ENCODE measurements around the gene NUDCD2.
"Not testable (repeated sequence)": the region's sequence is repeated elsewhere in the genome, so short reads cannot be mapped to it uniquely, and the experiment has no call there.

NUDCD2 gene

DNA sequence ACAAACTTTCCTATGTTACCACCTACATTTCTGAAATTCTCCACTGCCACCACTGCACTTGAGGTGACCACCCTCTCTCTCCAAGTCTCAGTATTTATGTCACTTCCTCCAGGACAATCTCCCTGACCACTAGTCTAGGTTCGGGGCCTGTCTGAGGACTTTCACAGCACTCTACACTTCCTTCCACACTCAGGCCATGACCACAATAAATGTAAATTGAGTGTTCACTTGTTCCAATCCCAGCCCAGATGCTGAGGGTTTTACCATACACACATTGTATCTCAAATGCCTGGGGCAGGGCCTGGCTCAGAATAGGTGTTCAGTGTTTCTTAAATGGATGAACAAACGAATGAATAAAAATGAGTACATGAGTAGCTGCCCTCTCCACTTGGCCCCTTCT, 49.4 kb downstream of the NUDCD2 start:
- Histone ChIP-seq H3K36me3 (ENCODE audit: insufficient read depth, low read length) (no peaks in the 10 kb centered on the region), H3K4me2 (ENCODE audit: low read length) (no peak overlapping the region), H3K4me1 (ENCODE audit: control insufficient read depth, insufficient read depth, low read length) (no peaks in the 10 kb centered on the region), H3K9ac (ENCODE audit: low read depth, low read length) (no peak overlapping the region), H3K4me3 (ENCODE audit: low read length) (no peak overlapping the region), H3K9me3 (replicated peaks; ENCODE audit: low read length) (no peaks in the 10 kb centered on the region), H3K27me3 (ENCODE audit: control insufficient read depth, insufficient read depth, low read length) (peaks cover 11% of the 10 kb centered on the region)

DNA sequence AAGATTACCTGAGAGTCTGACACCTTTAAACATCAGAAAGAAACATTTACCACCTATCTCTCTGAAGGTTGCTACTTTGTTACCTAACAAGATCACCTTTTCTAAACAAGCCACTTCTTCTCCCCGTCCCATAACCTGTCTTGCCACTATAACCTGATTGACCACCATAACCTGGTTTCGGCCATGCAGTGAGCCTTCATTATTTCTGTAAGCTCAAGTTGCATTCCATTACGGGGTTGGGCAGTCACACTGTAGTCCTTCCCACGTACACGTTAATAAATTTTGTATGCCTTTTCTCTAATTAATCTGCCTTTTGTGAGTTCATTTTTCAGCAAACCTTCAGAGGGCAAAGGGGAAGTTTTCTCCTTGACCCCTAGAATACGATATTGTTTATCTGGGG, 50.5 kb downstream of the NUDCD2 start:
- Histone ChIP-seq H3K9ac (ENCODE audit: low read depth, low read length) (no peak overlapping the region), H3K36me3 (ENCODE audit: insufficient read depth, low read length) (no peaks in the 10 kb centered on the region), H3K27me3 (ENCODE audit: control insufficient read depth, insufficient read depth, low read length) (peaks cover 4% of the 10 kb centered on the region), H3K9me3 (replicated peaks; ENCODE audit: low read length) (no peaks in the 10 kb centered on the region), H3K4me1 (ENCODE audit: control insufficient read depth, insufficient read depth, low read length) (no peaks in the 10 kb centered on the region), H3K4me2 (ENCODE audit: low read length) (no peak overlapping the region), H3K4me3 (ENCODE audit: low read length) (no peak overlapping the region)

DNA sequence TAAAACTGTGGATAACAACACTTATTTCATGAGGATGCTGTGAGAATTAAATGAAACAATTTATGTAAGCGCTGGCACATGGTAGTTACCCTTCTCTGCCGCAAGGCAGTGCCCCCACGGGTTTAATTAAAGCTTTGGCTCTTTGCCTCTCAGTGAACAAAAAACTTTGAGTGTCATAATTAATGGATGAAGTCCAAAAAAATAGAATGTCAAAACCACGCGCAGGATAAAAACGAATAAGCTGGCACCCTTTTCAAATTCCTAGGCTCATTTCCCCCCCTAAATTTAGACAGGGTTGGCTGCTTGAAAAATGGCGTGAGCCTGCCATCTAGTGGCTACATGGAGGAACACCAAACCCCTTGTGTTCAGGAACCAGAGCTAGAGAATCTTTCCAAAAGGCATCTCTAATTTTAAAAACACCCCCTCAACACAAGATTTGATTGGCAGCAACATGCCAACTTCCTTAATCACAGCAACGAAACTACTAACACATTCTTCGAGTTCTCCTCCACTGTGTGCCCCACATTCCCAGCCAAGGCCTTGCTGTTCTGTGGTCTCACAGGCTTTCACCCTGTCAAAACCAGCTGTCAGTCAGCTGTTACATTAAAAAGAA, 51.5 kb downstream of the NUDCD2 start:
- Histone ChIP-seq H3K27me3 (ENCODE audit: control insufficient read depth, insufficient read depth, low read length) (peaks cover 3% of the 10 kb centered on the region), H3K4me2 (ENCODE audit: low read length) (peak overlapping the region; percentile 50), H3K4me3 (ENCODE audit: low read length) (no peak overlapping the region), H3K36me3 (ENCODE audit: insufficient read depth, low read length) (no peaks in the 10 kb centered on the region), H3K9me3 (replicated peaks; ENCODE audit: low read length) (no peaks in the 10 kb centered on the region), H3K4me1 (ENCODE audit: control insufficient read depth, insufficient read depth, low read length) (no peaks in the 10 kb centered on the region), H3K9ac (ENCODE audit: low read depth, low read length) (no peak overlapping the region)

DNA sequence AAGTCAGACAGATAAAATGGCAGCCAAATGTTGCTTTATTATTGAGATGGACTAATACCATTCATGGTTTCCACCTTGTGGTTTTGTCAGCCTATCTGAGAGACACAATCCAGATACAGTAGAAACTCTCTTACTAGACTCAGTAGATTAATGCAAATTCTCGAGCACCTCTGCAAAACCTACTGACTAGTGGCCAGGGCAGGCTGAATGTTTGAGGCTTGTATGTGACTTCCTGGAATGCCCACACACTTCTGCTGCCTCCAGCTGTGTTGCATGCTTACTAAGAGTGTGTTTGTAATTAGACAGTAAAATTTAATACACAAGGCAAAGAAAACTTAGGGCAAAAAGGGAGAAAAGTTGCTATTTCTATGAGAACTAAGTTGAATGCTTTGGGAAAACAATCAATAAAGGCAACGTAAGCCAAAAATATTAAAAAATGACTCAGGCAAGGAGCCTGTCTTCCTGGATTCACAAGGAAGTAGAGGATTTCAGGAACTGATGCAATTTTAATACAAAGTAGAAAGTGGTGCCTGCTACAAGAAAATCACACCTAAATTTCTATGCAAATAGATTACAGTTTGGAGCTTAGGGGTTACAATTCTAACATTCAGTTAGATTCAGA, 52.8 kb downstream of the NUDCD2 start:
- no peaks in the 10 kb centered on the region for H3K4me1 ChIP-seq (ENCODE audit: control insufficient read depth, insufficient read depth, low read length)
- H3K4me2 ChIP-seq (ENCODE audit: low read length), result no peak overlapping the region
- H3K27me3 ChIP-seq (ENCODE audit: control insufficient read depth, insufficient read depth, low read length), result no peaks in the 10 kb centered on the region
- no peak overlapping the region for H3K9ac ChIP-seq (ENCODE audit: low read depth, low read length)
- no peak overlapping the region for H3K4me3 ChIP-seq (ENCODE audit: low read length)
- no peaks in the 10 kb centered on the region for H3K36me3 ChIP-seq (ENCODE audit: insufficient read depth, low read length)
- no peaks in the 10 kb centered on the region for H3K9me3 ChIP-seq (replicated peaks; ENCODE audit: low read length)

DNA sequence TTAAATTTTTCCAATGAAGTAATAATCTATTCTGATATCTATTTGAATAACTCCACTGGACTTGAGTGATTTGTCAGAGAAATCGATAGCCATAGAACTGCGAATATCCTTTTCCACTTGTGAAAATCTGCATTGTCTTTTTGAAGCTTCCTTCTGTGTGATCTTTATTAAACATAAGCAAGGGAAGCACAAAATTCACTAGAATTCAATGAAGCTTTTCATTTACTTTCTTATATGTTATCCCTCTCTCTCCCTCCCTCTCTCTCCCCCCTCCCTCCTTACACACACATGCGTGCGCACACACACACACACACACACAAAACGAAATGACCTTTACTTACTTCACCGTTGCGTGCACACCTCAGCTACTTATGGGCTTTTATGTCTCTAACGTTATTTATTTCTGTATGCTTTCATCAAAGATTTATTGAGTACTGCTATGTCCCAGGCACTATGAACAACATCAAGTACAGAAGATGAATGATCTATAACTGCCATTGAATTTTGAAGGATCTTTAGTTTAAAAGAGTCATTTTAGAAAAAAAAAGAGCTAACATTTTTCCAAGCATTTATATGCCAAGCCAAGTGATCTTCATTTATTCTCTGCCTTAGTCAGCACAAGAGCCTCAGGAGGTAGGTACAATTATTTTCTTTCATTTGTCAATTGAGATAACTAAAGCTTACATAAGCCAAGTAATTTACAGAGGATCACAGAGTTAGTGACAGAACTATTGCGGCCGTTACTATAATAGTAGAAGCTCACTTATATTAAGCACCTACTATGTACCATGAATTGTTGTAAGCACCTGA, 55.3 kb downstream of the NUDCD2 start:
- Histone ChIP-seq H3K4me1 (ENCODE audit: control insufficient read depth, insufficient read depth, low read length) (no peaks in the 10 kb centered on the region), H3K27me3 (ENCODE audit: control insufficient read depth, insufficient read depth, low read length) (no peaks in the 10 kb centered on the region), H3K36me3 (ENCODE audit: insufficient read depth, low read length) (no peaks in the 10 kb centered on the region), H3K4me2 (ENCODE audit: low read length) (no peak overlapping the region), H3K9ac (ENCODE audit: low read depth, low read length) (no peak overlapping the region), H3K9me3 (replicated peaks; ENCODE audit: low read length) (no peaks in the 10 kb centered on the region), H3K4me3 (ENCODE audit: low read length) (no peak overlapping the region)

DNA sequence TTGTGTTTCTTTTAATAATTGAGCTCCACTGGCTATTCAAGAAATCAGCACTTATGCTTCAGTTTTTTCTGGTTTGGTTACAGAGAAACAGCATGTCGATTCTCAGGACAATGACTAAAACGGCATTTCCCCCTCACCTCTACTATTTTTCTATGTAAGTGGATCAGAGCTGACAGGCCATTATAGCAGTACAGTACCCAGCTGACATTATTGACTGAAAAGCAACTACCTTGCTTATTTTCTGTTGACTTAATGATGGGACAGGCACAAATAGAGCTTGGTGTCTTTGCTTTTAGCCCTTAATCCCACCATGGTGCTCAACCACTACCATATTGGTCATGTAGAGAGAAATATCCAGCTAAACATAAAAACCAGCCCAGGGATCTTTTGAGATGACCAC, 57.9 kb downstream of the NUDCD2 start:
- H3K4me3 ChIP-seq (ENCODE audit: low read length), result no peak overlapping the region
- H3K27me3 ChIP-seq (ENCODE audit: control insufficient read depth, insufficient read depth, low read length), result peaks cover 9% of the 10 kb centered on the region
- no peak overlapping the region for H3K9ac ChIP-seq (ENCODE audit: low read depth, low read length)
- H3K36me3 ChIP-seq (ENCODE audit: insufficient read depth, low read length), result no peaks in the 10 kb centered on the region
- H3K4me2 ChIP-seq (ENCODE audit: low read length), result no peak overlapping the region
- H3K9me3 ChIP-seq (replicated peaks; ENCODE audit: low read length), result no peaks in the 10 kb centered on the region
- H3K4me1 ChIP-seq (ENCODE audit: control insufficient read depth, insufficient read depth, low read length), result no peaks in the 10 kb centered on the region

DNA sequence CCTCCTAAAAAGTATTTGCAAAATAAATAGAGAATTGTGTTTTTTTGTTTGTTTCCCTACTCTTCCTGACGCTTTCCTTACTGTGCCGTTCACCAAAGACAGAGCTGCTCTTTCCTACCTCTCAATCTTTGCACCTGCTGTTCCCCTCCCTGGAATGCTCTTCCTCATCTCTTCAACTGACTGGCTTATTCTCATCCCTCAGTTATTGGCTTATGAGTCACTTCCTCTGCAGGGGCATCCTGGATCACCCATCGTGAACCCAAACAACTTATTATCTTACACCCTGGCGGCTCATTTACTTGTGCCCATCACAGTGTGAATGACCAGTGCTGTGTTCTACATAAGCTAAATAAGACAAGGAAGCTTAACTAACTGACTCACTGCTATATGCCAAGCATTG, 58.6 kb downstream of the NUDCD2 start:
- no peaks in the 10 kb centered on the region for H3K4me1 ChIP-seq (ENCODE audit: control insufficient read depth, insufficient read depth, low read length)
- H3K27me3 ChIP-seq (ENCODE audit: control insufficient read depth, insufficient read depth, low read length), result peaks cover 9% of the 10 kb centered on the region
- no peaks in the 10 kb centered on the region for H3K9me3 ChIP-seq (replicated peaks; ENCODE audit: low read length)
- H3K4me2 ChIP-seq (ENCODE audit: low read length), result no peak overlapping the region
- no peak overlapping the region for H3K9ac ChIP-seq (ENCODE audit: low read depth, low read length)
- H3K36me3 ChIP-seq (ENCODE audit: insufficient read depth, low read length), result no peaks in the 10 kb centered on the region
- no peak overlapping the region for H3K4me3 ChIP-seq (ENCODE audit: low read length)

DNA sequence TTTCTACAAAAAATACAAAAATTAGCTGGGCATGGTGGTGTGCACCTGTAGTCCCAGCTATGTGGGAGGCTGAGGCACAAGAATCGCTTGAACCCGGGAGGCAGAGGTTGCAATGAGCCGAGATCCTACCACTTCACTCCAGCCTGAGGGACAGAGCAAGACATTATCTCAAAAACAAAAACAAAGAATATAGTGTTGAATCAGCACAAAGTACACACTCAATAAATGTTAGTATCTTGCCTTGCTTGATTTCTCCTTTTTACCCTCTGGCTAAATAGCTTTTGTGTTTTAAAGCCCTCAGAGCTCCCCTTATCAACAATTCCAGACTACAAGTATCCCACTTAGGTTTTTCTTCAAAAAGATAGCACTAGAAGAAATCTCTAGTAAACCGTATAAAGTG, 60.0 kb downstream of the NUDCD2 start:
- H3K4me3 ChIP-seq (ENCODE audit: low read length), result no peak overlapping the region
- H3K27me3 ChIP-seq (ENCODE audit: control insufficient read depth, insufficient read depth, low read length), result peaks cover 9% of the 10 kb centered on the region
- no peaks in the 10 kb centered on the region for H3K9me3 ChIP-seq (replicated peaks; ENCODE audit: low read length)
- no peaks in the 10 kb centered on the region for H3K4me1 ChIP-seq (ENCODE audit: control insufficient read depth, insufficient read depth, low read length)
- H3K36me3 ChIP-seq (ENCODE audit: insufficient read depth, low read length), result no peaks in the 10 kb centered on the region
- H3K9ac ChIP-seq (ENCODE audit: low read depth, low read length), result no peak overlapping the region
- no peak overlapping the region for H3K4me2 ChIP-seq (ENCODE audit: low read length)

DNA sequence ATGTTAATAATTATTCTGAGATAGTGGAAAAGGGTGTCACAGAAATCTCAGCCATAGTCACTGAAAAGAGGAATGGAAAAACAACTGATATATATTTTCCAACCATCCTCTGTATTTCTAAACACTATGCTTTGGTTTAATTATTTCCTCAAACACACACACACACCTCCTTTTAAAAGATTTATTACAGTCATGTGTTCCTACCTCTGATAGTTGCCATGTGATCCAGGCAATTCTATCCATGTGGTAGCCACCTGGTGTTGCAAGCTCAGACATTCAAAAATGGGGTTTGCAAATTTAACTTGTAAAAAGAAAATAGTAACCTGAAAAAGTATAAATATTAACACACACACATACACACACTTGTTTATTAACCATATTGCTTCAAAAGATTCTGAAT, 62.5 kb downstream of the NUDCD2 start:
- no peak overlapping the region for H3K4me3 ChIP-seq (ENCODE audit: low read length)
- no peaks in the 10 kb centered on the region for H3K4me1 ChIP-seq (ENCODE audit: control insufficient read depth, insufficient read depth, low read length)
- peaks cover 9% of the 10 kb centered on the region for H3K27me3 ChIP-seq (ENCODE audit: control insufficient read depth, insufficient read depth, low read length)
- H3K9ac ChIP-seq (ENCODE audit: low read depth, low read length), result no peak overlapping the region
- no peaks in the 10 kb centered on the region for H3K36me3 ChIP-seq (ENCODE audit: insufficient read depth, low read length)
- no peaks in the 10 kb centered on the region for H3K9me3 ChIP-seq (replicated peaks; ENCODE audit: low read length)
- H3K4me2 ChIP-seq (ENCODE audit: low read length), result no peak overlapping the region

DNA sequence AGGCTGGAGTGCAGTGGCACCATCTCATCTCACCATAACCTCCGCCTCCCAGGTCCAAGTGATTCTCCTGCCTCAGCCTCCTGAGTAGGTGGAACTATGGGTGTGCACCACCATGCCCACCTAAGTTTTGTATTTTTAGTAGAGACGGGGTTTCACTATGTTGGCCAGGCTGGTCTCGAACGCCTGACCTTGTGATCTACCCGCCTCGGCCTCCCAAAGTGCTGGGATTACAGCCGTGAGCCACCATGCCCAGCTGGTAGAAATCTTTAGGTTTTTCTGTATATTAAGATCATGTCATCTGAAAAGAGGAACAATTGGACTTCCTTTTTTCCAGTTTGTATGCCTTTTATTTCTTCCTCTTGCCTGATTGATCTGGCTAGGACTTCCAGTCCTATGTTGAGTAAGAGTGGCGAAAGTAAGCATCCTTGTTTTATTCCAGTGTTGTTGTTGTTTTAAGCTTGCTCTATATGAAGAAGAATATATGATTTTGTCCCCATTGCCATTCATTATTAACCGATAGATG, 63.0 kb downstream of the NUDCD2 start:
- not testable (repeated sequence) for H3K9ac ChIP-seq (ENCODE audit: low read depth, low read length); H3K4me2 ChIP-seq (ENCODE audit: low read length); H3K9me3 ChIP-seq (replicated peaks; ENCODE audit: low read length); H3K27me3 ChIP-seq (ENCODE audit: control insufficient read depth, insufficient read depth, low read length); H3K36me3 ChIP-seq (ENCODE audit: insufficient read depth, low read length); H3K4me3 ChIP-seq (ENCODE audit: low read length); H3K4me1 ChIP-seq (ENCODE audit: control insufficient read depth, insufficient read depth, low read length)
